ENCODE results near the gene HECW1. TPM values are rescaled to one million over a fixed set of nuclear protein-coding genes. Genes with fewer than 3 reads are reported as not detected.

The HECW1 gene
- total and polyA plus RNA-seq, 2 donors (not counting 1 experiment from before 2014, with no cell fraction given), result not detected

DNA sequence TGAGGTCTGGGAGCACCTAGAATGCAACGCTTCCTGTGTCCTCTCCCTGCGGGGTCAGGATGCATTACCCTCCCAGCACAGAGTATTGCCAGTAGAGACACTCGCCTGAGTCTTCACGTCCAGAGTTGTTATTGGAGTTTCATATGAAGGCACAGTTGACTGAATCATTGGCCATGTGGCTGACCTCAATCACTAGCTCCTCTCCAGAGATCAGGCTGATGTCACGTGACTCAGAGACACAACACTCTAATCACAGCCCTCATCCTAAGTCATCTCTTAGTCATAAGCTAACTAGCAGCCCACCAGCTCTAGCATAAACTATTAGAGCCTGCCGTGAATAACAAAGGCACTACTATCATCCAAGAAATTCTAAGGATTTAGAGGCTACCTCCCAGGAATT is 107.8 kb downstream of the HECW1 start:
- Histone ChIP-seq H3K79me2 (ENCODE audit: control insufficient read depth, insufficient read depth, low read length) (no peaks in the 10 kb centered on the region), H3K9me3 (ENCODE audit: control extremely low read depth in 1 of 3, control insufficient read depth in 2 of 3, insufficient read depth in 1 of 3, low read length in 2 of 3) (no peaks in the 10 kb centered on the region), H3K4me3 (ENCODE audit: control extremely low read depth in 1 of 5, extremely low read depth in 1 of 5, insufficient read depth in 1 of 5, low read depth in 2 of 5, low read length in 4 of 5) (no peak overlapping the region), H3K4me2 (replicated peaks; ENCODE audit: low read depth, low read length, poor library complexity, severe bottlenecking) (no peak overlapping the region), H3K4me1 (ENCODE audit: control insufficient read depth in 2 of 2, insufficient read depth in 2 of 2, low read length in 2 of 2) (no peaks in the 10 kb centered on the region), H3K27me3 (replicated peaks in 1 of 4; ENCODE audit: control extremely low read depth in 1 of 4, control insufficient read depth in 3 of 4, insufficient read depth in 4 of 4, low read length in 3 of 4) (peaks cover 0 to 4% (median 0%) of the 10 kb centered on the region in 4 experiments), H3K27ac (ENCODE audit: low read length in 2 of 2) (no peak overlapping the region), H2AFZ (ENCODE audit: insufficient read depth, low read depth, low read length, poor library complexity, severe bottlenecking) (no peak overlapping the region), H3K36me3 (replicated peaks in 1 of 2; ENCODE audit: control extremely low read depth in 1 of 2, control insufficient read depth in 1 of 2, extremely low read depth in 1 of 2, insufficient read depth in 2 of 2, low read length in 1 of 2) (no peaks in the 10 kb centered on the region), H3K9ac (ENCODE audit: low read length) (no peak overlapping the region), H4K20me1 (ENCODE audit: control insufficient read depth, insufficient read depth, low read length, poor library complexity, severe bottlenecking) (no peaks in the 10 kb centered on the region)
- no peak overlapping the region for H3K4me3 Mint-ChIP-seq
- DNase-seq (no peak), ATAC-seq (ENCODE audit: low read depth) (no peak)
- H3K9me3 Mint-ChIP-seq (ENCODE audit: insufficient read depth), result no peaks in the 10 kb centered on the region
- no peak for TF ChIP-seq EZH2 (IDR thresholded peaks at IDR 0.05; ENCODE audit: borderline replicate concordance, insufficient read depth, low read depth, low read length, poor library complexity, severe bottlenecking)
- TF ChIP-seq, protein P1, sequence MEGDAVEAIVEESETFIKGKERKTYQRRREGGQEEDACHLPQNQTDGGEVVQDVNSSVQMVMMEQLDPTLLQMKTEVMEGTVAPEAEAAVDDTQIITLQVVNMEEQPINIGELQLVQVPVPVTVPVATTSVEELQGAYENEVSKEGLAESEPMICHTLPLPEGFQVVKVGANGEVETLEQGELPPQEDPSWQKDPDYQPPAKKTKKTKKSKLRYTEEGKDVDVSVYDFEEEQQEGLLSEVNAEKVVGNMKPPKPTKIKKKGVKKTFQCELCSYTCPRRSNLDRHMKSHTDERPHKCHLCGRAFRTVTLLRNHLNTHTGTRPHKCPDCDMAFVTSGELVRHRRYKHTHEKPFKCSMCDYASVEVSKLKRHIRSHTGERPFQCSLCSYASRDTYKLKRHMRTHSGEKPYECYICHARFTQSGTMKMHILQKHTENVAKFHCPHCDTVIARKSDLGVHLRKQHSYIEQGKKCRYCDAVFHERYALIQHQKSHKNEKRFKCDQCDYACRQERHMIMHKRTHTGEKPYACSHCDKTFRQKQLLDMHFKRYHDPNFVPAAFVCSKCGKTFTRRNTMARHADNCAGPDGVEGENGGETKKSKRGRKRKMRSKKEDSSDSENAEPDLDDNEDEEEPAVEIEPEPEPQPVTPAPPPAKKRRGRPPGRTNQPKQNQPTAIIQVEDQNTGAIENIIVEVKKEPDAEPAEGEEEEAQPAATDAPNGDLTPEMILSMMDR (IDR thresholded peaks at IDR 0.05), result no peak
- WGBS (ENCODE audit: insufficient coverage), result 94% methylated on average over 4 of the region's 6 CpGs
- intact Hi-C loops (cut with micrococcal nuclease), result no loop called here
- POLR2A ChIA-PET, result no interaction called here
- no peak overlapping the region for H3K27ac Mint-ChIP-seq
- CTCF ChIA-PET, result no interaction called here
- peaks cover 16% of the 10 kb centered on the region for H3K27me3 Mint-ChIP-seq
- no peaks in the 10 kb centered on the region for H3K4me1 Mint-ChIP-seq

GRCh38 chr7:43220742-43221141 is 108.3 kb downstream of the HECW1 start:
- CTCF ChIA-PET, result no interaction called here
- H3K27me3 ChIP-seq (replicated peaks in 1 of 4; ENCODE audit: control extremely low read depth in 1 of 4, control insufficient read depth in 3 of 4, insufficient read depth in 4 of 4, low read length in 3 of 4), result peaks cover 0 to 4% (median 0%) of the 10 kb centered on the region in 4 experiments

More at GRCh38 chr7:43220742-43221141, 108.3 kb downstream of the HECW1 start:
- Histone ChIP-seq H3K4me2 (replicated peaks; ENCODE audit: low read depth, low read length, poor library complexity, severe bottlenecking) (no peak overlapping the region), H4K20me1 (ENCODE audit: control insufficient read depth, insufficient read depth, low read length, poor library complexity, severe bottlenecking) (no peaks in the 10 kb centered on the region), H3K79me2 (ENCODE audit: control insufficient read depth, insufficient read depth, low read length) (no peaks in the 10 kb centered on the region), H3K4me3 (ENCODE audit: control extremely low read depth in 1 of 5, extremely low read depth in 1 of 5, insufficient read depth in 1 of 5, low read depth in 2 of 5, low read length in 4 of 5) (no peak overlapping the region), H3K9me3 (ENCODE audit: control extremely low read depth in 1 of 3, control insufficient read depth in 2 of 3, insufficient read depth in 1 of 3, low read length in 2 of 3) (no peaks in the 10 kb centered on the region), H3K27ac (ENCODE audit: low read length in 2 of 2) (no peak overlapping the region), H3K4me1 (ENCODE audit: control insufficient read depth in 2 of 2, insufficient read depth in 2 of 2, low read length in 2 of 2) (no peaks in the 10 kb centered on the region), H3K36me3 (replicated peaks in 1 of 2; ENCODE audit: control extremely low read depth in 1 of 2, control insufficient read depth in 1 of 2, extremely low read depth in 1 of 2, insufficient read depth in 2 of 2, low read length in 1 of 2) (no peaks in the 10 kb centered on the region), H3K9ac (ENCODE audit: low read length) (no peak overlapping the region), H2AFZ (ENCODE audit: insufficient read depth, low read depth, low read length, poor library complexity, severe bottlenecking) (no peak overlapping the region)
- Mint-ChIP-seq H3K4me1 (no peaks in the 10 kb centered on the region), H3K4me3 (no peak overlapping the region), H3K9me3 (ENCODE audit: insufficient read depth) (no peaks in the 10 kb centered on the region), H3K27me3 (peaks cover 16% of the 10 kb centered on the region), H3K27ac (no peak overlapping the region)
- POLR2A ChIA-PET, result no interaction called here
- no peak for DNase-seq
- intact Hi-C loops (cut with micrococcal nuclease), result no loop called here
- no peak for ATAC-seq (ENCODE audit: low read depth)
- TF ChIP-seq, protein P1 (IDR thresholded peaks at IDR 0.05), result no peak
- TF ChIP-seq EZH2 (IDR thresholded peaks at IDR 0.05; ENCODE audit: borderline replicate concordance, insufficient read depth, low read depth, low read length, poor library complexity, severe bottlenecking), result no peak

Data from B cell (primary cell).